IMR-90 (cell line): ENCODE measurements around the gene DPYSL3. TPM values are rescaled to one million over a fixed set of nuclear protein-coding genes. Genes with fewer than 3 reads are reported as not detected.
A peak's percentile ranks its signal among the peaks of the same experiment; 100 is the strongest.

Experiments
- ATAC-seq: fragments of 200-7000 bp; cut with Tn5 transposase; 2 replicates; pipeline ENCODE4 v1.9.1; 2020; ENCODE audit warnings: low read depth, mild to moderate bottlenecking, moderate library complexity
- BruUV-seq: library from RNA; stranded (reverse); fragments of 400-500 nt; replicated peaks from 2 replicates; lab custom pipeline; 2021; lab: Mats Ljungman, UMichigan
- CTCF ChIA-PET: fragments of 300-600 bp; formaldehyde crosslinking; extraction: SDS; loops from one replicate; lab custom pipeline; 2021; ENCODE audit warnings: antibody characterized with exemption; lab: Yijun Ruan, JAX
- POLR2A ChIA-PET: fragments of 300-600 bp; sonication (Branson Sonifier 250); formaldehyde crosslinking; loops from one replicate; lab custom pipeline; 2022; ENCODE audit warnings: antibody characterized with exemption; ENCODE audit not compliant: unreplicated experiment; lab: Charles Lee
- DNase-seq: peaks from one replicate; pipeline ENCODE4 v3.0.0; 2013
- H2AFZ ChIP-seq: replicated peaks from 2 replicates; pipeline ENCODE3; 2013; ENCODE audit warnings: low read length, mild to moderate bottlenecking; ENCODE audit not compliant: poor library complexity
- H2AK5ac ChIP-seq: 2 replicates; pipeline ENCODE4 v1.6.1; 2013; ENCODE audit warnings: low read depth, low read length, inconsistent platforms
- H2AK9ac ChIP-seq: replicated peaks from 2 replicates; pipeline ENCODE3; 2013; ENCODE audit warnings: mild to moderate bottlenecking, low read depth, low read length, moderate library complexity; ENCODE audit not compliant: poor library complexity
- H2BK120ac ChIP-seq: 2 replicates; pipeline ENCODE4 v1.6.1; 2013; ENCODE audit warnings: low read depth, low read length, inconsistent platforms
- H2BK15ac ChIP-seq: 3 replicates; pipeline ENCODE4 v1.6.1; 2013; ENCODE audit warnings: low read depth, low read length, inconsistent platforms
- H2BK20ac ChIP-seq: 2 replicates; pipeline ENCODE4 v1.6.1; 2013; ENCODE audit warnings: low read depth, mild to moderate bottlenecking, inconsistent platforms, low read length, moderate library complexity
- H2BK5ac ChIP-seq: 2 replicates; pipeline ENCODE4 v1.6.1; 2013; ENCODE audit warnings: mild to moderate bottlenecking, low read depth, low read length, inconsistent platforms; ENCODE audit not compliant: poor library complexity, severe bottlenecking
- H3K14ac ChIP-seq: replicated peaks from 2 replicates; pipeline ENCODE4 v1.6.1; 2013; ENCODE audit warnings: low read depth, low read length, inconsistent platforms
- H3K18ac ChIP-seq: 2 replicates; pipeline ENCODE4 v1.6.1; 2013; ENCODE audit warnings: low read depth, low read length, control low read depth
- H3K23ac ChIP-seq: 2 replicates; pipeline ENCODE4 v1.6.1; 2013; ENCODE audit warnings: low read depth, low read length, inconsistent platforms
- H3K27ac ChIP-seq: 2 replicates; pipeline ENCODE4 v1.5.1; 2013; ENCODE audit warnings: mild to moderate bottlenecking, control low read depth, low read length; ENCODE audit not compliant: insufficient read depth
- H3K27me3 ChIP-seq: 2 replicates; pipeline ENCODE4 v1.6.1; 2013; ENCODE audit warnings: low read length; ENCODE audit not compliant: control insufficient read depth, insufficient read depth
- H3K36me3 ChIP-seq: 2 replicates; pipeline ENCODE4 v1.6.1; 2013; ENCODE audit warnings: low read length, mixed read lengths; ENCODE audit not compliant: control insufficient read depth, insufficient read depth
- H3K4ac ChIP-seq: 2 replicates; pipeline ENCODE4 v1.6.1; 2013; ENCODE audit warnings: low read depth, low read length, inconsistent platforms
- H3K4me1 ChIP-seq: 2 replicates; pipeline ENCODE4 v1.6.1; 2013; ENCODE audit warnings: low read length, mixed read lengths; ENCODE audit not compliant: control insufficient read depth, insufficient read depth
- H3K4me2 ChIP-seq: 2 replicates; pipeline ENCODE4 v1.6.1; 2013; ENCODE audit warnings: low read depth, mild to moderate bottlenecking, control low read depth, low read length, moderate library complexity
- H3K4me3 ChIP-seq: 2 replicates; pipeline ENCODE4 v1.5.1; 2013; ENCODE audit warnings: low read depth, mild to moderate bottlenecking, control low read depth, low read length, moderate library complexity; ENCODE audit not compliant: insufficient read depth
- H3K56ac ChIP-seq: 2 replicates; pipeline ENCODE4 v1.6.1; 2013; ENCODE audit warnings: low read length, inconsistent platforms; ENCODE audit not compliant: insufficient read depth; ENCODE audit errors: extremely low read depth
- H3K79me1 ChIP-seq, 2 experiments: 2 replicates each; pipeline ENCODE4 v1.6.1; 2013; ENCODE audit warnings: low read length in 2 of 2, inconsistent platforms in 1 of 2, low read depth in 1 of 2
- H3K9ac ChIP-seq: 2 replicates; pipeline ENCODE4 v1.6.1; 2013; ENCODE audit warnings: low read depth, low read length, control low read depth
- H3K9me1 ChIP-seq: 2 replicates; pipeline ENCODE4 v1.6.1; 2013; ENCODE audit warnings: low read length, inconsistent platforms; ENCODE audit not compliant: insufficient read depth
- H3K9me3 ChIP-seq: 2 replicates; pipeline ENCODE4 v1.6.1; 2013; ENCODE audit warnings: low read length; ENCODE audit not compliant: control insufficient read depth, insufficient read depth
- H4K20me1 ChIP-seq: 2 replicates; pipeline ENCODE4 v1.6.1; 2013; ENCODE audit warnings: low read length, inconsistent platforms; ENCODE audit not compliant: insufficient read depth
- H4K5ac ChIP-seq: 2 replicates; pipeline ENCODE4 v1.6.1; 2013; ENCODE audit warnings: mild to moderate bottlenecking, low read depth, low read length, control low read depth
- H4K8ac ChIP-seq, 2 experiments: 2 replicates each; pipeline ENCODE4 v1.6.1; 2013; ENCODE audit warnings: low read depth in 2 of 2, low read length in 2 of 2, control low read depth in 1 of 2, inconsistent platforms in 1 of 2
- H4K91ac ChIP-seq: 2 replicates; pipeline ENCODE4 v1.6.1; 2013; ENCODE audit warnings: low read depth, low read length, inconsistent platforms; ENCODE audit not compliant: insufficient read depth
- BHLHE40 ChIP-seq: fragments of 150-350 bp; IDR thresholded peaks from 2 replicates; pipeline ENCODE4 v1.6.1; 2016; ENCODE audit warnings: mild to moderate bottlenecking, low read depth, low read length
- CEBPB ChIP-seq: IDR thresholded peaks from 2 replicates; pipeline ENCODE4 v1.6.1; 2012; ENCODE audit warnings: low read depth, low read length, improper control_type of control experiment
- CTCF ChIP-seq: conservative IDR thresholded peaks from 2 replicates; pipeline ENCODE4 v1.5.1; 2012; ENCODE audit warnings: mild to moderate bottlenecking, low read depth, low read length, improper control_type of control experiment
- FOS ChIP-seq: fragments of 150-350 bp; IDR thresholded peaks from 2 replicates; pipeline ENCODE4 v1.6.1; 2016; ENCODE audit warnings: low read depth, low read length
- MAFK ChIP-seq: IDR thresholded peaks from 2 replicates; pipeline ENCODE4 v1.6.1; 2012; ENCODE audit warnings: low read depth, low read length, improper control_type of control experiment
- RAD21 ChIP-seq: IDR thresholded peaks from 2 replicates; pipeline ENCODE4 v1.6.1; 2012; ENCODE audit warnings: low read length, improper control_type of control experiment
- RCOR1 ChIP-seq: IDR thresholded peaks from 2 replicates; pipeline ENCODE4 v1.6.1; 2012; ENCODE audit warnings: mild to moderate bottlenecking, low read length, improper control_type of control experiment; ENCODE audit not compliant: insufficient replicate concordance
- WGBS, 2 experiments: methylation state at CpG; one replicate each; pipeline versions ENCODE4 v1.1.5 to v1.1.7; 2013; ENCODE audit warnings: missing lambda C conversion rate in 2 of 2; ENCODE audit not compliant: insufficient read length in 1 of 2; ENCODE audit errors: extremely low coverage in 2 of 2; 5-methylcytosine and 5-hydroxymethylcytosine counted together
- dilution Hi-C: fragments of 300-500 bp; cut with HindIII; formaldehyde crosslinking; loops from one replicate; pipeline ENCODE4 v1.14.3; 2018; ENCODE audit warnings: low sequenced_read_pairs; ENCODE audit not compliant: unreplicated experiment
- in situ Hi-C: fragments of 300-500 bp; cut with MboI; formaldehyde crosslinking; loops from 3 replicates; pipeline ENCODE4 v1.14.3; 2019; ENCODE audit warnings: low sequenced_read_pairs, inconsistent platforms, mixed read lengths
- intact Hi-C: fragments of 100-400 bp; cut with micrococcal nuclease; formaldehyde crosslinking; loops from 2 replicates; pipeline ENCODE4 v1.10.0; 2022
- polyA plus RNA-seq, 3 experiments: library from polyadenylated mRNA; depleted of rRNA; stranded (reverse); fragments of >200 nt; gene quantifications; 2 replicates each; pipeline ENCODE4 v1.2.3, GENCODE V29; 2012; ENCODE audit warnings: low replicate concordance in 1 of 3
- total RNA-seq: library from RNA; depleted of rRNA; stranded (reverse); fragments of >200 nt; gene quantifications from 2 replicates; pipeline ENCODE4 v1.2.3, GENCODE V29; 2012

DPYSL3 gene
- total and polyA plus RNA-seq, 2 of the 4 experiments (the other 2 are of a cell fraction): 50.2 to 60.9 TPM

GRCh38 chr5:147507480-147508126 is 2.3 kb downstream of the DPYSL3 start:
- Histone ChIP-seq H2AFZ (no peak overlapping the region), H3K4me2 (peak overlapping the region; percentile 99), H3K9me3 (no peaks in the 10 kb centered on the region), H3K27ac (no peak overlapping the region), H4K8ac (no peak overlapping the region), H2BK20ac (no peak overlapping the region), H3K4me3 (peak overlapping the region; percentile 56; the same call in 1 of the 2 replicates), H2AK9ac (no peak overlapping the region), H3K4ac (no peak overlapping the region), H2BK5ac (no peak overlapping the region), H3K9ac (peak overlapping the region; percentile 25; the same call in 1 of the 2 replicates), H3K23ac (peak overlapping the region; percentile 21), H4K91ac (no peak overlapping the region), H4K20me1 (no peaks in the 10 kb centered on the region), H3K18ac (no peak overlapping the region), H3K36me3 (no peaks in the 10 kb centered on the region), H3K4me1 (peaks cover 8% of the 10 kb centered on the region), H3K56ac (no peak overlapping the region), H2AK5ac (no peak overlapping the region), H3K9me1 (0 out of 2 replicates have a peak, but pooled peaks cover 3% of the 10 kb centered on the region), H3K14ac (no peak overlapping the region), H2BK120ac (0 out of 2 replicates have a peak overlapping the region, but pooled peaks have one; percentile 26), H2BK15ac (no peak overlapping the region), H4K5ac (no peak overlapping the region), H3K27me3 (no peaks in the 10 kb centered on the region), H3K79me1 (peaks cover 14 to 45% of the 10 kb centered on the region in 2 experiments; a peak in 3 of 4 replicates)
- ATAC-seq: peak; percentile 16; the same call in 1 of the 2 replicates
- intact Hi-C loops: loop anchor here (2.0 kb wide), 1 partner anchor 17 kb away; no protein-coding TSS in a partner anchor
- ChIA-PET CTCF (interaction anchor here (1.2 kb wide), 1 partner anchor 51 kb away, joined by 6 read pairs; no protein-coding TSS in a partner anchor), POLR2A (no interaction called here)
- dilution Hi-C loops: no loop called here
- in situ Hi-C loops: no loop called here
- TF ChIP-seq FOS (peak; percentile 31; the same call in 1 of the 2 replicates), MAFK (peak; percentile 79), CEBPB (peak; percentile 50; the same call in 1 of the 2 replicates), BHLHE40 (no peak), CTCF (no peak), RAD21 (0 out of 2 replicates have a peak, but pooled peaks have one; percentile 2), RCOR1 (no peak)
- BruUV-seq: no TSS peak
- WGBS, 2 experiments: 83% methylated on average over 1 of the region's 7 CpGs; no CpG with 5 or more reads in 1 of the 2 experiments
- peak; percentile 78 for DNase-seq
